ENCODE data around the gene LRRC10B. TPM values are rescaled to one million over a fixed set of nuclear protein-coding genes. Genes with fewer than 3 reads are reported as not detected.

LRRC10B gene
- polyA plus RNA-seq, 4 donors: 1.1 to 3.2 (median 1.6) TPM

GRCh38 chr11:61526956-61527731 lies 18.6 kb downstream of the LRRC10B start:
- DNase-seq (ENCODE audit: low read depth in 4 of 4, low spot score in 2 of 4): no peak

DNA sequence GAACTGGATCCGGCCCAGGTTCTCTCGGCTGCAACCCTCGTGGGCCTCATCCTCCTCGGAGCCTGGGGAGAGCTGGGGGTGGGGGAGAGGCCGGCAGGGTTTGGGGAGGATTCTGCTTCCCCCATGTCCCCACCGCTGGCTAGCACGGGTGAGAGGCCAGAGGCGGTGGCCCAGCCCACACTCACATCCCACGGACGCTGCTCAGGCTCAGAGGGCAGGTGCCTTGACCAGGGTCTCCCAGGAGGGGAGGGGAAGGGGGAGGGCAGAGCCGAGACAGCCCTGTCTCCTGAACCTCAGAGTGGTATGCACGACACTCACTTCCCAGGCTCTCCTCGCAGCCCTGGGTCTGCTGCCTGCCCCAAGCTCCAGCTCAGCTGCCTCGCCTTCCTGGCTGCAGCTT lies 19.6 kb downstream of the LRRC10B start:
- DNase-seq (ENCODE audit: low read depth in 4 of 4, low spot score in 2 of 4): no peak

GRCh38 chr11:61529537-61530225 lies 21.1 kb downstream of the LRRC10B start:
- DNase-seq (ENCODE audit: low read depth in 4 of 4, low spot score in 2 of 4): no peak

DNA sequence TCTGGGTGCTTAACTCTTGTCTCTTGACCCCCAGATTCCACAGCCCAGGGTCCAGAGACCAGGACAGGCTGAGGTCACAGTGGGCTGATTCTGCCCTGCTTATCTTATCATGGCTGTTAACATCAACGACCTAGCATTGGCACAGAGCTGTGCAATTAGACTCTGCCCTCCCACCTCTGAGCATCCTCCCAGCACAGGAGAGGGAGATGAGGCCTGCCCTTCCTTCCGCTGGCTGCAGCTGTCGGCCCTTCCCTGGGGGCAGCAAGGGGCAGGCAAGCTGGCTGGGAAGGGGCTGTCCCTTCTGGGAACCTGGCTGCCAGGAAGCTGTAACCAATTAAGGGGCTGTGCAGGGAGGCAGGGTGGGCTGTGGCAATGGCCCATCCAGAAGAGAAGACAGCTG lies 22.5 kb downstream of the LRRC10B start:
- DNase-seq (ENCODE audit: low read depth in 4 of 4, low spot score in 2 of 4): no peak

- DNase-seq (ENCODE audit: low read depth in 4 of 4, low spot score in 2 of 4): no peak
Measured at GRCh38 chr11:61532134-61533038, 23.8 kb downstream of the LRRC10B start.

GRCh38 chr11:61533039-61533375 lies 24.5 kb downstream of the LRRC10B start:
- DNase-seq (ENCODE audit: low read depth in 4 of 4, low spot score in 2 of 4): no peak

DNA sequence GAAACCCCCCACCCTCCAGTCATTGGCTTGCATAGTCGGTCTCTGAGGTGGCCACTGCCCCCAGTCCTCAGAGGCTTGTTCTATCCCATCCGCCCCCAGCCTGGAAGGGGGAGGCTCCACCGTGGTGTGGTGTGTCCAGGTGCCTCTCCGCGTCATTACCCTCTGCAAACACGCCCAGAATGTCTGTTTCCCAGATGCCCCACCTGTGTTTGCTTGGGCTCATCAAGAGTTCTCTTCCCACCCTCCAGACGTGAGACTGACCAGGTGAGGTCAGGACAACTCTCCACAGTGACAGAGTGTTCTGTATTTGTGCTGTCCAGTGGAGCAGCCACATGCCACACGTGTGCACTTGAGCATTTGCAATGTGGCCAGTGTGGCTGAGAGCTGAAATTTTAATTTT lies 24.9 kb downstream of the LRRC10B start:
- no peak for DNase-seq (ENCODE audit: low read depth in 4 of 4, low spot score in 2 of 4)

DNA sequence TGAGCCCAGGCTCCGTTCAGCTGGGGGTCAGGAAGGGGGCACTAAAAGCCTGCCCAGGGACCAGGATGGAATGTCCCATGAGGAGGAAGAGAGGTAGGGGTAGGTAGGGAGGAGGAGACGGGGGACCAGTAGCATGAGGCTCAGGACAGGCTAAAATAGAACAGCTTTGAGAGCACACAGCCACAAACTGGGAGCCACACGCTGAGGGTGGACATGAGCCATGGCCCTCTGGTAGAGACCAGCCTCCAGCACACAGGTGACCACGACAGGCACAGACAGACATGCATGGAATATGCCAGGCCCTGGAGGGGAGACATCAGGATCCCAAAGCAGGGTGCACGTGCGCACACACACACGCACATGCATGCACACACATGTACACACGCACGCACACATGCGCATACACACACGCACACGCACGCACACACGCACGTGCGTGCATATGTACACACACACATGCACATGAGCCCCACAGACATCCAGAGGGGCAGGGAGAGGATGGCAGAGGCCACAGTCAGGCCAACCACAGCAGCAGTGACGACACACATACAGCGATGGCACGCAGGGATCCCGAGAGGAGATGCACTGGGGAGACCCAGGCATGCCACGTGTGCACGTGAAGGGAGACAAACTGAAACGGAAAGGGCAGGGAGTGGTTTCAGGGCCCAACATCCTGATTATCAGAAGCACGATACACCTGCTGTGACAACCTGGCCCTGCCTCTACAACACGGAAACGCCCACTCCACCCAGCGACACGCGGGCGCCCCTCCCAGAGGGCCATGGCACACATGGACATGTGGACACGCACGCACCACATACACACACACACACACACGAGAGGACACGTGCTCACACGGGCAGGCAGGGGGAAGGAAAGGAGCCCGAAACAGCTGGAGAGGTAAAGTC lies 25.7 kb downstream of the LRRC10B start:
- no peak for DNase-seq (ENCODE audit: low read depth in 4 of 4, low spot score in 2 of 4)

- DNase-seq (ENCODE audit: low read depth in 4 of 4, low spot score in 2 of 4): no peak
Measured at GRCh38 chr11:61534933-61535839, 26.6 kb downstream of the LRRC10B start.

DNA sequence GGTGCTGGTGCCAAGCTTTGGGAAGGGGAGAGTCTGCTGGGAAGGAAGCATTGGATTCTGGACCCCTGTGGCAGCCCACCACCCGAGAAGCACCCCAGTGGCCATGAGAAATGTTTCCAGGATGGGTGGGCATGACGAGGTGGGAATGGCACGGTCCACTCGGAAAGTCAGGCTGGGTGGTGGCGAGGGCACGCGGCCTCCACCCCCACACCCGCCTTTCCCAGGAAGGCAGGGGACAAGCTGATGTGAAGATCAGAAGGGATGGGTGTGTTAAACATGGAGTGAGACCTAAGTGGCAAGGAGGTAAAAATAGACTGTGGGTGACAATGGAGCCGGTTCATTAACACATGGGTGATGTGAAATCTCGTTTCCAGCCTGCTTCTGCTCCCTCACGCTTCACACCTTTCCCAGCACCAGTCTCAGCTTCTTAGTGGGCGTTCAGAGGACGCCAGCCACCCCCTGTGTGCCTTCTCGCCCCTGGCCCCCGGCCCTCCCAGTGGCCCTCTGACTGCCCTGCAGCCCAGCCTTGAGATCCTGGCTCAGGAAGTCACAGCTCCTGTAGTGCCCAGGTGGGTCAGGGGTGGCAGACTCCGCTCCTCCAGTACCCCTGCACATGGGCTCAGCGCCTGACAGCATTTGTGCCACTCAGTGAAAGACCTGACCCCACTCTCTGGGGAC lies 27.6 kb downstream of the LRRC10B start:
- no peak for DNase-seq (ENCODE audit: low read depth in 4 of 4, low spot score in 2 of 4)

GRCh38 chr11:61536676-61537270 lies 28.2 kb downstream of the LRRC10B start:
- DNase-seq (ENCODE audit: low read depth in 4 of 4, low spot score in 2 of 4): no peak

- DNase-seq (ENCODE audit: low read depth in 4 of 4, low spot score in 2 of 4): no peak
Measured at GRCh38 chr11:61537326-61537725, 28.8 kb downstream of the LRRC10B start.

DNA sequence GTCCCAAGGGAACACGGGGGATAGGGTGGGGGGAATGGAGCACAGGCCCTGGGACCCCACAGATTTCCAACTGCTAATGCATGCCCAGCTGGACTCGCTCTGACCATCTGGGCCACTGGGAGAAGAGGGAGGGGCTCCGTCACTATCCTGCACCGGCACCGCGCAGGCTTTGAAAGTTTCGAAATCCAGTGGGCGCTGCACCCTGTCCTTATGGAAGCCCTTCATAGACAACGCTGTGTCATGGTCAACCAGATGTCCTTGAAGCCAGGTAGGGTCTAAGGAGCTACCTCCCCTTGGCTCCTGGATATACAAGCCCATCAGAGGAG lies 30.1 kb downstream of the LRRC10B start:
- DNase-seq (ENCODE audit: low read depth in 4 of 4, low spot score in 2 of 4): no peak

DNA sequence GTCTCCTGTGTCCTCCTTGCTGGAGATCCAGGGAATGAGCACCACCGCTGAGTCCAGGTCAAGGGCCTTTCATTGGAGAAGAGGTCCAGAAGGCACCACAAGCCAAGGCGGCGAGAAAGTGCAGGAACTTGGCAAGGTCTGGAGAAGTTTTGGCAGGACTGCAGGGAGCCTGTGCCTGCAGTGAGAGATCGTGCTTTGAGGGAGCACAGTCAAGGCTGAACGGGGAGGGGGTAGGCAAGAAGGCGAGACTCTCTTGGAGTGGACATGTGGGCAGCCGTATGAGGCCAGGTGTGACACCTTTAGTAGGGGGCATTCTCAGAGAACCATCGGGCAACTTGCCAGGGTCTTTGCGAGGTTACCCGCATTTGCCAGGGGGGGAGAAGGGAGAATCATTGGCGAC lies 30.5 kb downstream of the LRRC10B start:
- DNase-seq (ENCODE audit: low read depth in 4 of 4, low spot score in 2 of 4): no peak

DNA sequence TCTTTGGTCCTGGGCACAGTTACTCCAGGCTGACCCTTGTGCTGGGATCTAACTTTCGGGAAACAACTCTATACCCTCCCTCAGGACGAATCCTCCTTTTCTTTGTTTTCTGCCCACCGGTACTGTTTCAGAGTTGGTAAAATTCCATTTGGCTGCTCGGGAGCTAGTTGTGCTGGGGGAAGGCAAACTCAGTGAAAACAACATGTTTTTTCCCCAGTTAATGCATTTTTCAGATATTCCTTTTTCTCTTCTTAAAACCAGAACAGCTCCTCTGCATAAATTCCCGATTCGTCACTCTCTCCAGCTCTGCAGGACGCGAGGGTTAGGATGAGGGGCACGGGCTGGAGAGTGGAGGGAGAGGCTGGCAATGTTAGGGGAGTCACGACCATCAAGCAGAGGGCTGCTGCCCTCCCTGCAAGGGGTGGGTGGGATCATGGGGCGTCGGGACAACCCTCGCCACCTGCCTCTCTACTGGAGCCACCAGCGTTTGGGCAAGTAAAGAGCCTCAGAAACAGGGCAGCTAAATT lies 31.3 kb downstream of the LRRC10B start:
- DNase-seq (ENCODE audit: low read depth in 4 of 4, low spot score in 2 of 4): no peak

DNA sequence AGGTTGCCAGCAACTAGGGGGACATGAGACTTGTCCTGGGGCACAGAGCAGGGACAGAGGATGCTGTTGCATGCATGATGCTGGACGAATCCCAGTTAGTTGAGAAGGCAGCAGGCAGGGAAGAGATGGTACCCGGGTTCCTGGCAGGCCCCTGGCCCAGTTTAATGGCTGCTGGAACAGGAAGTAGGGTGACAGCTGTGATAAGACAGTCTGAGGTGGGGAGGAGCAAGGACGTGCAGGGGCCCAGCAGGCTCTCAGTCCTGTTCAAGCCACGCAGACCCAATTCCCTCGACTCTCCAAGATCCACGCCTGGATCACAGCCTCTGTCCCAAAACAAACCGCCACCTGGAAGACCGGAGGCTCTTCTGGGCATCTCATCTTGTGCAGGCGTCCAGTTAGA lies 32.0 kb downstream of the LRRC10B start:
- no peak for DNase-seq (ENCODE audit: low read depth in 4 of 4, low spot score in 2 of 4)

DNA sequence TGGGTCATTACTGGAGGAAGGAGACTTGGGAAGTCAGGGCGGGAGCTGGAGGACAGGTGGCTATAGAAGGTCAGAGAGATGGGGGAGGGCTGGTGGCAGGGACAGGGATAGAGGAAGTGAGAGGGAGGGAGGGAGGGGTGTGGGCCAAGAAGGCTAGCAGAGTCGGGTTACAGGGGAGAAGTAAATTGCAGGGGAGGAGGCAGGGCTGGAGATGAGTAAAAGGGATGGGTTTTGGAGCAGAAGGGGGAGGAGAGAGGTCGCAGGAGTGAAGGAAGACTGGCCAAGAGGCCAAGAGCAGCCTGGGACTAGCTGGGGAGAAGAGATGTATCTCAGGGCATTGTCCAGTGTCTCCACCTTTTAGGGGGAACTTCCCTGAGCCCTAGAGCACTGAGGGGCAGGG lies 33.0 kb downstream of the LRRC10B start:
- no peak for DNase-seq (ENCODE audit: low read depth in 4 of 4, low spot score in 2 of 4)

DNA sequence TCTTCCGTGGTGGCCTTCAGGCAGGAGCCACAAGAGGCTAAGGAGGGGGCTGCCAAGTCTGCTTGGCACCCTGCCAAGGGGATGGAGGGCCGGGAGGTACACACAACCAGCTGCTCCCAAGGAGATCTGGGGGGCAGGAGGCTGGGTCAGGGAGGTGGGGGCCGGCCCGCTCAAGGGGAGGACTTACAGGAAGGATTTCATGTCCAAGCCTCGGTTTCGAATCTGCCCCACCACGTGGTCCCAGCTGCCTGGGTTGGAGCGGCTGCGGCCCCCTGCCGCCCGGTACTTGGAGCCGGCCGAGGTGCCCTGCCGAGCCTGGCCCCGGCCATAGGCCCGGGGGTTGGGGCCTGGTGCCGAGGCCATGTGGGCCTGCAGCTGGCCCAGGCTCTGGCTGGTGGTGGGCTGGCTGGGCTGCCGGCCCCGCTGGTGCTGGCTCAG lies 33.5 kb downstream of the LRRC10B start:
- DNase-seq (ENCODE audit: low read depth in 4 of 4, low spot score in 2 of 4): no peak
